HL-60/S4 (cell line): ENCODE data around the gene BABAM1.
"Not testable (repeated sequence)": the region's sequence is repeated elsewhere in the genome, so short reads cannot be mapped to it uniquely, and the experiment has no call there.

Experiments used
- in situ Hi-C: fragments of 300-500 bp; cut with MboI; formaldehyde crosslinking; loops from 2 replicates; pipeline ENCODE4 v1.14.3; 2022; ENCODE audit warnings: low sequenced_read_pairs

Gene BABAM1

DNA sequence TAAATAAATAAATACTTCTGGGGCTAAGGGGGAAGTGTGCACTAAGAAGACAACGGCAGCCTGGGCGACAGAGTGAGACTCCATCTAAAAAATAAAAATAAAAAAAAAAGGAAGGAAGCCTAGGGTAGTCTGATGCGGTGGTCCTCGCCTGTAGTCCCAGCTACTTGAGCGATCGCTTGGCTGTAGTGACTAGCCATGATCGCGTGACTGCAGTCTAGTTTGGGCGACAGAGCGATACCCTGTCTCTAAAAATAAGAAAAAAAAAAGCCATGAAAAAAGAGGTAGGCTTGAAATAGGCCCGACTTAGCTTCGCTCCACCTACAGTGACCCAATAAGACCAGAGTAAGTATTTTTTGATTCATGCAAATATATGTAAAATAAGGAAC is 661 bp upstream of the BABAM1 start:
- in situ Hi-C loops: no loop called here

GRCh38 chr19:17268754-17269153 is 1.5 kb downstream of the BABAM1 start:
- in situ Hi-C loops: no loop called here

DNA sequence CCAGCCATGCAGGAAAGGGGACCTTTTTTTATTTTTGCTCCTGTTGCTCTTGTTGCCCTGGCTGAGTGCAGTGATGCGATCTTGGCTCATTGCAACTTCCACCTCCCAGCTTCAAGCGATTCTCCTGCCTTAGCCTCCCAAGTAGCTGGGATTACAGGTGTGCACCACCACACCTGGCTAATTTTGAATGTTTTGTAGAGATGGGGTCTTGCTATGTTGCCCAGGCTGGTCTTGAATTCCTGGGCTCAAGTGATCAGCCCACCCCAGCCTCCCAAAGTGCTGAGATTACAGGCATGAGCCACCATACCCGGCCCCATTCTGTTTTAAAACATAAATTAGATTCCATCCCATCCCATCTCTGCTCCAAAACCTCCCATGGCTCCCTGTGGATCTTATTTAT is 7.6 kb downstream of the BABAM1 start:
- in situ Hi-C loops: not testable (repeated sequence)

- in situ Hi-C loops: no loop called here
Observed at GRCh38 chr19:17275441-17276175, 8.4 kb downstream of the BABAM1 start.

GRCh38 chr19:17279436-17279835 is 12.2 kb downstream of the BABAM1 start:
- in situ Hi-C loops: no loop called here

- in situ Hi-C loops: loop anchor here (5.0 kb wide), 1 partner anchor 214 kb away; no protein-coding TSS in a partner anchor
Observed at GRCh38 chr19:17281391-17282304, 14.4 kb downstream of the BABAM1 start, which contains the start of gene ANKLE1. TSS of gene ANKLE1 (plus strand) at chr19:17281901. CDS start at chr19:17281921, 20 bp downstream.

GRCh38 chr19:17282488-17283125 is 15.4 kb downstream of the BABAM1 start:
- in situ Hi-C loops: loop anchor here (5.0 kb wide), 1 partner anchor 215 kb away; no protein-coding TSS in a partner anchor

GRCh38 chr19:17283504-17283996 is 16.3 kb downstream of the BABAM1 start:
- in situ Hi-C loops: loop anchor here (5.0 kb wide), 1 partner anchor 216 kb away; no protein-coding TSS in a partner anchor

DNA sequence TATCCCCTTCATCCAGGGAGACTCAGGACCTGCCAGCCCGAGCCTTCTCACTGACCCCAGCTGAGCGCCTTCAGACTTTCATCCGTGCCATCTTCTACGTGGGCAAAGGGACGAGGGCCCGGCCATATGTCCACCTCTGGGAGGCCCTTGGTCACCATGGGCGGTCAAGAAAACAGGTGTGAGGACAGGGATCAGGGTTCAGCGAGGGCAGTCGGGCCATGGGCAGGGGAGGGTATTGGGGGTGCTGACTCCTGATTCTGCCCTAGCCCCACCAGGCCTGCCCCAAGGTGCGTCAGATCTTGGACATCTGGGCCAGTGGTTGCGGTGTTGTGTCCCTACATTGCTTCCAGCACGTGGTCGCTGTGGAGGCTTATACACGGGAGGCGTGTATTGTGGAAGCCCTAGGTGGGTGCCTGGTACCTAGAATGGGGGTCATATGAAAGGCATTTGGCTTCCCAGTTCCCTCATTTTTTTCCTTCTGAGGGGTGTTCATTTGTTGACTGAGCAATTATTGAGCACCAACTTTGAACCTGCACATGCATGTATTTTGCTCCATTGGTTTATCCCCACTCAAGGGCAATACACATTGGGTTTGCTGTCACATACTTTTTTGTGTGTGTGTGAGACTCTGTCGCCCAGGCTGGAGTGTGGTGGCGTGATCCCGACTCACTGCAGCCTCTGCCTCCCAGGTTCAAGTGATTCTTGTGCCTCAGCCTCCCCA is 18.3 kb downstream of the BABAM1 start:
- in situ Hi-C loops: loop anchor here (5.0 kb wide), 1 partner anchor 102 kb away; no protein-coding TSS in a partner anchor

GRCh38 chr19:17286263-17286662 is 19.0 kb downstream of the BABAM1 start:
- in situ Hi-C loops: loop anchor here (5.0 kb wide), 1 partner anchor 101 kb away; no protein-coding TSS in a partner anchor

GRCh38 chr19:17286752-17287151 is 19.5 kb downstream of the BABAM1 start:
- in situ Hi-C loops: loop anchor here (5.0 kb wide), 1 partner anchor 101 kb away; no protein-coding TSS in a partner anchor

GRCh38 chr19:17289489-17289888 is 22.2 kb downstream of the BABAM1 start:
- in situ Hi-C loops: loop anchor here (5.0 kb wide), 1 partner anchor 98 kb away; no protein-coding TSS in a partner anchor

DNA sequence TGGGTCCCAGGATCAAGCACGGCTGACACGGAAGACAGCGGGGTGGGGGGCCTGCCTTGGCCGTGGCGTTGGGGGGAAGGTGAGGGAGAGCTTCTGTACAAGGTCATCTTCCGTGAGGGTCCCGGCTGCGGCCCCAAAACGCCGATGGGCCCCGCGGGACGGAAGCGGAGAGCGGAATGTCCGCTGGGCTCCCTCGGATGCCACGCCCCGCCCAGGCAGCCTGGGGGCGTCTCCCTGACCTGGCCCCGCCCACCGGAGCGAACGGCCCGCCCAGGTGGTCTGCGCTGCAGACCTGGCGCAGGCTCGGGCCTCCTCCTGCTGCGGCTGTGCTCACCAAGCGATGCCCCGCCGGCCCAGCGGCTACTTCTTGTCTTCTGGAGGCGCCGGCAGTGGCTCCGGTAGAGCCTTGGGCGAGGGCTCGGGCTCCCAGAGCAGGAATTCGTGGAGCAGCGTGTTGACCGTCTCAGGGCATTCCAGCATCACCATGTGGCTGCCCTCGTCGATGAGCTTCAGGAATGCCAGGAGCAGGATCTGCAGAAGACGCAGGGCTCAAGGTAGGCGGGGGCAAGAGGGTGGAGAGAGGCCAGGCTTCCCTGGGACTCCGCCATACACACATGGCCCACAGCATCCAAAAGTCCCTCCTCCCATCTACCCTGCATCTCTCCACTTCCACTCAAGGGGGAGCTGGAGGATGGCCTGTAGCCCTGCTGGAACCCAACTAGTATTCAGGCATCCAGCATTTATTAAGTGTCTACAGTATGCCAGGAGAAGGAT is 25.2 kb downstream of the BABAM1 start:
- in situ Hi-C loops: no loop called here

DNA sequence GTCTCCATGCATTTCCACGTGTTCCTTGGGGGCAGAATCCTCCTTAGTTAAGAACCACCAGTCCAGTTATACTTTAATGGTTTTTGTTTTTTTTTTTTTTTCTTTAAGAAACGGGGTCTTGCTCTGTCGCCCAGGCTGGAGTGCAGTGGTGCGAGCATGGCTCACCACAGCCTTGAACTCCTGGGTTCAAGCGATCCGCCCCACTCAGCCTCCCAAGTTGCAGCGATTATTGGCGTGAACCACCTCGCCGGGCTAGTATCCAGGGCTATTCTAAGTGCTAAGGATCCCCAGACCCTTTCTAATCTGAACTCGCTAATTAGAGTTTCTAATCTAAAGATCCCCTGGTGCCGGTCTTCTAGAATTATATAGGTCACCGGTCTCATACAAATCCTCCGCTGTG is 26.4 kb downstream of the BABAM1 start:
- in situ Hi-C loops: no loop called here

GRCh38 chr19:17294051-17294891 is 27.0 kb downstream of the BABAM1 start:
- in situ Hi-C loops: no loop called here

DNA sequence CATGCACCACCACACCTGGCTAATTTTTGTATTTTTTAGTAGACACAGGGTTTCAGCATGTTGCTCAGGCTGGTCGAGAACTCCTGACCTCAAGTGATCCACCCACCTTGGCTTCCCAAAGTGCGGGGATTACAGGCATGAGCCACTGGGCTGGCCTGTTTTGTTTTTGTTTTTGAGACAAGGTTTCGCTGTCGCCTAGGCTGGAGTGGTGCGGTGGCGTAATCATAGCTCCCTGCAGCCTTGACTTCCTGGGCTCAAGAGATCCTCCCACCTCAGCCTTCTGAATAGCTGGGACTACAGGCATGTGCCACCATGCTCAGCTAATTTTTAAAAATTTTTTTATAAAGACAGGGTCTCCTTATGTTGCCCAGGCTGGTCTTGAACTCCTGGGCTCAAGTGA is 28.3 kb downstream of the BABAM1 start:
- in situ Hi-C loops: not testable (repeated sequence)

- in situ Hi-C loops: no loop called here
Observed at GRCh38 chr19:17296273-17296672, 29.0 kb downstream of the BABAM1 start.

GRCh38 chr19:17296976-17297375 is 29.7 kb downstream of the BABAM1 start:
- in situ Hi-C loops: no loop called here
